PFSK-1 (cell line): Measurements from ENCODE around the gene KIF1C.

ENCODE experiments used
- FOXP2 ChIP-seq: optimal IDR thresholded peaks from 2 replicates; pipeline ENCODE3; 2011; ENCODE audit warnings: borderline replicate concordance, control low read depth, inconsistent platforms; ENCODE audit not compliant: insufficient read depth; ENCODE audit errors: extremely low read length, extremely low read depth
- POLR2AphosphoS5 ChIP-seq: IDR thresholded peaks from 2 replicates; pipeline ENCODE4 v1.6.1; 2012; ENCODE audit warnings: low read depth, mild to moderate bottlenecking, control low read depth, low read length, moderate library complexity
- REST ChIP-seq, 2 experiments: IDR thresholded peaks; 2 replicates each; pipeline versions ENCODE4 v1.6.1 to v1.8.0; 2011 to 2012; ENCODE audit warnings: low read depth in 2 of 2, low read length in 2 of 2, control low read depth in 1 of 2, inconsistent platforms in 1 of 2, mild to moderate bottlenecking in 1 of 2, moderate library complexity in 1 of 2; ENCODE audit not compliant: insufficient read depth in 1 of 2
- SIN3A ChIP-seq: IDR thresholded peaks from 2 replicates; pipeline ENCODE4 v1.6.1; 2012; ENCODE audit warnings: mild to moderate bottlenecking, low read length, moderate library complexity, borderline replicate concordance; ENCODE audit not compliant: insufficient read depth
- TAF1 ChIP-seq: IDR thresholded peaks from 2 replicates; pipeline ENCODE4 v1.6.1; 2012; ENCODE audit warnings: low read length, control low read depth, borderline replicate concordance; ENCODE audit not compliant: insufficient read depth

The KIF1C gene

GRCh38 chr17:4970273-4970672 lies 27.5 kb upstream of the KIF1C start:
- TF ChIP-seq TAF1 (no peak), FOXP2 (no peak), POLR2AphosphoS5 (no peak), REST (IDR thresholded peaks at IDR 0.05; ENCODE audit: insufficient read depth in 1 of 2, low read depth in 2 of 2, low read length in 2 of 2) (no peak), SIN3A (no peak)

- no peak for TF ChIP-seq POLR2AphosphoS5
- TF ChIP-seq SIN3A, result no peak
- TF ChIP-seq FOXP2, result no peak
- TF ChIP-seq TAF1, result no peak
- TF ChIP-seq REST (IDR thresholded peaks at IDR 0.05; ENCODE audit: insufficient read depth in 1 of 2, low read depth in 2 of 2, low read length in 2 of 2), result no peak
These were observed 25.9 kb upstream of the KIF1C start for GRCh38 chr17:4971826-4972225.

GRCh38 chr17:4972322-4972721 lies 25.4 kb upstream of the KIF1C start:
- no peak for TF ChIP-seq SIN3A
- TF ChIP-seq POLR2AphosphoS5, result no peak
- TF ChIP-seq TAF1, result no peak
- no peak for TF ChIP-seq FOXP2
- TF ChIP-seq REST (IDR thresholded peaks at IDR 0.05; ENCODE audit: insufficient read depth in 1 of 2, low read depth in 2 of 2, low read length in 2 of 2), result no peak

GRCh38 chr17:4972752-4973151 lies 25.0 kb upstream of the KIF1C start:
- TF ChIP-seq SIN3A, result no peak
- TF ChIP-seq TAF1, result no peak
- TF ChIP-seq REST (IDR thresholded peaks at IDR 0.05; ENCODE audit: insufficient read depth in 1 of 2, low read depth in 2 of 2, low read length in 2 of 2), result no peak
- TF ChIP-seq FOXP2, result no peak
- TF ChIP-seq POLR2AphosphoS5, result no peak; the same call in 1 of the 2 replicates

GRCh38 chr17:4973256-4974114 lies 24.3 kb upstream of the KIF1C start:
- no peak for TF ChIP-seq FOXP2
- TF ChIP-seq SIN3A, result no peak
- TF ChIP-seq POLR2AphosphoS5, result no peak; the same call in none of the 2 replicates
- TF ChIP-seq REST (IDR thresholded peaks at IDR 0.05; ENCODE audit: insufficient read depth in 1 of 2, low read depth in 2 of 2, low read length in 2 of 2), result no peak
- TF ChIP-seq TAF1, result no peak
